Right lobe of liver (tissue), 6 donors: ENCODE results near the gene PTGER1. TPM values are rescaled to one million over a fixed set of nuclear protein-coding genes. Genes with fewer than 3 reads are reported as not detected.

Experiments used
- ATAC-seq, 4 donors: fragments of 200-7000 bp; cut with Tn5 transposase; one replicate each; pipeline ENCODE4 v1.9.1; 2020; ENCODE audit warnings: mild to moderate bottlenecking in 4 of 4, moderate library complexity in 4 of 4
- DNase-seq, 3 donors: peaks; one replicate each; pipeline ENCODE4 v3.0.0-alpha.2; 2020
- H3K27ac ChIP-seq, 3 donors: fragments of 200-600 bp; one replicate each; pipeline ENCODE4 v1.8.0; 2022
- H3K27me3 ChIP-seq, 2 donors: fragments of 200-600 bp; one replicate each; pipeline ENCODE4 v1.8.0; 2022
- H3K36me3 ChIP-seq, 4 donors: fragments of 200-600 bp; sonication (generic) in 1 of 4; one replicate each; pipeline versions ENCODE4 v1.5.1 to v1.8.0; 2017 to 2022; ENCODE audit warnings: control low read depth in 1 of 4
- H3K4me1 ChIP-seq, 4 donors: fragments of 200-600 bp; sonication (generic) in 1 of 4; one replicate each; pipeline versions ENCODE4 v1.5.1 to v1.8.0; 2017 to 2022; ENCODE audit warnings: control low read depth in 1 of 4
- H3K4me3 ChIP-seq, 3 donors: fragments of 200-600 bp; one replicate each; pipeline ENCODE4 v1.8.0; 2022
- H3K9me3 ChIP-seq, 4 donors: fragments of 200-600 bp; sonication (generic) in 1 of 4; one replicate each; pipeline versions ENCODE4 v1.5.1 to v1.8.0; 2017 to 2022; ENCODE audit warnings: control low read depth in 1 of 4
- POLR2A ChIP-seq: fragments of 450-650 bp; IDR thresholded peaks from one replicate; pipeline ENCODE4 v1.6.1; 2017; ENCODE audit warnings: antibody characterized with exemption, mild to moderate bottlenecking
- WGBS: methylation state at CpG from one replicate; pipeline ENCODE4 v1.1.6; 2018; ENCODE audit warnings: low coverage, low lambda C conversion rate; ENCODE audit not compliant: insufficient coverage; ENCODE audit errors: missing lambda C conversion rate; 5-methylcytosine and 5-hydroxymethylcytosine counted together
- intact Hi-C, 2 donors: fragments of 100-400 bp; cut with DNase I; formaldehyde crosslinking; loops; one replicate each; pipeline versions ENCODE4 v1.11.2 to v1.14.1; 2022
- total RNA-seq, 6 experiments: library from RNA; depleted of rRNA in 2 of 6; stranded (reverse); fragments of >200 nt in 2 of 6; fragmentation: NEBNext Ultra II Directional in 3 of 6; extraction: Animal tissue kit (Norgen Biotek cat#: 25700) in 3 of 6; gene quantifications; one replicate each; pipeline versions ENCODE4 v1.1.0 to v1.2.4, GENCODE V29; 2016 to 2023
- TF ChIP-seq, protein P1 (sequence below), 4 donors: fragments of 200-600 bp in 3 of 4; fragments of 450-650 bp in 1 of 4; IDR thresholded peaks; one replicate each; pipeline versions ENCODE4 v1.5.1 to v1.8.0; 2016 to 2022; ENCODE audit warnings: antibody characterized with exemption in 4 of 4, mild to moderate bottlenecking in 2 of 4
- donor health status: DM: no; HTN: yes; CAD: no.
- donor health status: DM: no; HTN: no; CAD: no.
- donor health status: DM: no; HTN: no; CAD: no.
- donor health status: DM: no; HTN: yes; CAD: no.
- donor health status: DM: no; HTN: yes; CAD: no.

Gene PTGER1
- total RNA-seq, 6 experiments from 2014 or later, result 0.16 to 0.32 (median 0.29) TPM; not detected in 2

DNA sequence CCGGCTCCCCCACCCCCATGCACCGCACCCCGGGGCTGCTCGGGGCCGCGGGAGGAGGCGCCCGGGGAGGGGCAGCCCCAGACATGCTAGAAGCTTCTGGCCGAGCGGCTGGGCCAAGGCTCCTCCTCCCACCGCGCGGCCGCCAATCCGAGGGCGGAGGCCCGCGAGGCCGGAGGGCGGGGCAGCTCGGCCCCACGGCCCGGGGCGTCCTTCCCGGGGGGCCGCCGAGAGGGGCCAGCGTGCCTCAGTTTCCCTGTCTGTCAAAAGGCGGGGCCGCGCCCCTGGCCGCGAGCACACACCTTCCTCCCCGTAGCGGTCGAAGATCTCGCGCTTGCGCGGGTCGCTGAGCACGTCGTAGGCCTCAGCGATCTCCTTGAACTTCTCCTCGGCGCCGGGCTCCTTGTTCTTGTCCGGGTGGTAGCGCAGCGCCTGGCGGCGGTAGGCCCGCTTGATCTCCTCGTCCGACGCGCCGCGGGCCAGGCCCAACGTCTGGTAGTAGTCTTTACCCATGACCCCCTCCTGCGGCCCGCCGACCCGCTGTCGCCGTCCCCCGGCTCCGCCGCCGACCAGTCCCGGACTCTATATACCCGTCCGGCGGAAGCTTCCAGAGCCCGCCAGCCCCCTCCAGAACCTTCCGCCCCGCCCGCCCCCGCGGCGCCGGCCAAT, 42.8 kb upstream of the PTGER1 start, which contains the start of gene DNAJB1:
TSS of gene DNAJB1 (minus strand) at position 558 of the 666 bp plus-strand sequence. CDS start at position 510, 48 bp downstream.
- intact Hi-C loops, result no loop called here
- peak within 1 kb of the TSS; percentile 100 for H3K27ac ChIP-seq
- H3K36me3 ChIP-seq, result peaks cover 0 to 27% (median 15%) of the 10 kb centered on the region in 4 donors
- TF ChIP-seq, protein P1, sequence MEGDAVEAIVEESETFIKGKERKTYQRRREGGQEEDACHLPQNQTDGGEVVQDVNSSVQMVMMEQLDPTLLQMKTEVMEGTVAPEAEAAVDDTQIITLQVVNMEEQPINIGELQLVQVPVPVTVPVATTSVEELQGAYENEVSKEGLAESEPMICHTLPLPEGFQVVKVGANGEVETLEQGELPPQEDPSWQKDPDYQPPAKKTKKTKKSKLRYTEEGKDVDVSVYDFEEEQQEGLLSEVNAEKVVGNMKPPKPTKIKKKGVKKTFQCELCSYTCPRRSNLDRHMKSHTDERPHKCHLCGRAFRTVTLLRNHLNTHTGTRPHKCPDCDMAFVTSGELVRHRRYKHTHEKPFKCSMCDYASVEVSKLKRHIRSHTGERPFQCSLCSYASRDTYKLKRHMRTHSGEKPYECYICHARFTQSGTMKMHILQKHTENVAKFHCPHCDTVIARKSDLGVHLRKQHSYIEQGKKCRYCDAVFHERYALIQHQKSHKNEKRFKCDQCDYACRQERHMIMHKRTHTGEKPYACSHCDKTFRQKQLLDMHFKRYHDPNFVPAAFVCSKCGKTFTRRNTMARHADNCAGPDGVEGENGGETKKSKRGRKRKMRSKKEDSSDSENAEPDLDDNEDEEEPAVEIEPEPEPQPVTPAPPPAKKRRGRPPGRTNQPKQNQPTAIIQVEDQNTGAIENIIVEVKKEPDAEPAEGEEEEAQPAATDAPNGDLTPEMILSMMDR (IDR thresholded peaks at IDR 0.05), result no peak
- peak; percentile 99 for TF ChIP-seq POLR2A
- H3K4me1 ChIP-seq, result peaks cover 0 to 55% (median 20%) of the 10 kb centered on the region in 4 donors
- H3K9me3 ChIP-seq, result no peaks in the 10 kb centered on the region
- DNase-seq (peak; percentile 91 to 92 (median 91)), ATAC-seq (peak; percentile 59 to 80 (median 70))
- WGBS, result 0% methylated on average over 10 of the region's 82 CpGs
- peak within 1 kb of the TSS; percentile 73 to 98 (median 86) for H3K4me3 ChIP-seq
- H3K27me3 ChIP-seq, result no peaks in the 10 kb centered on the region

DNA sequence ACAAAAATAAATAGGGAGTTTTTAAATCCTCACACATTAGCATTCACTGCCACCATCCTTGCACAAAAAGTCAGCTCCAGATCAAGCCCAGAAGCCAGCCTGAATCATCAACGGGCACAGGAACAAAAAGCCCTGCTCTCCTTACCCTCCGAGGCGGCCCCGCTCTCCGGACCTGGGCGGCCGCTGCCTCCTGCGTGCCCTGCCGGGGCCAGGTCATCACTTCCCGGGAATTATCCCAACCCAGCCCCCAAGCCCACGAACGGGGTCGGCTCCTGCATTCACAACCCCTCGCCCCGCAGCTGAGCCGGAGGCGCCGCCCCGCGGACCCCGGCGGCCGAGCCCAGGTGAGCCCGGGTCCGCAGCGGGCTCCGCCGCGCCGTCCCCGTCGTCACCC, 42.3 kb upstream of the PTGER1 start:
- H3K9me3 ChIP-seq, result no peaks in the 10 kb centered on the region
- peak overlapping the region; percentile 100 for H3K27ac ChIP-seq
- no peaks in the 10 kb centered on the region for H3K27me3 ChIP-seq
- peak overlapping the region; percentile 73 to 98 (median 86) for H3K4me3 ChIP-seq
- no peak for ATAC-seq
- intact Hi-C loops, result no loop called here
- 1% methylated on average over 19 of the region's 32 CpGs for WGBS
- peaks cover 0 to 60% (median 22%) of the 10 kb centered on the region in 4 donors for H3K4me1 ChIP-seq
- peaks cover 0 to 27% (median 15%) of the 10 kb centered on the region in 4 donors for H3K36me3 ChIP-seq
- TF ChIP-seq, protein P1 (IDR thresholded peaks at IDR 0.05), result no peak
- no peak for TF ChIP-seq POLR2A
- DNase-seq, result no peak

- peak overlapping the region; percentile 73 to 98 (median 86) for H3K4me3 ChIP-seq
- DNase-seq, result peak; percentile 42 to 67 (median 65)
- no peak for ATAC-seq
- TF ChIP-seq, protein P1 (IDR thresholded peaks at IDR 0.05), result no peak
- no peak for TF ChIP-seq POLR2A
- intact Hi-C loops, result no loop called here
- 13% methylated on average over 17 of the region's 22 CpGs for WGBS
- no peaks in the 10 kb centered on the region for H3K9me3 ChIP-seq
- H3K4me1 ChIP-seq, result peaks cover 0 to 66% (median 24%) of the 10 kb centered on the region in 4 donors
- H3K36me3 ChIP-seq, result peaks cover 0 to 27% (median 15%) of the 10 kb centered on the region in 4 donors
- H3K27ac ChIP-seq, result peak overlapping the region; percentile 100
- no peaks in the 10 kb centered on the region for H3K27me3 ChIP-seq
Measured at GRCh38 chr19:14516746-14517438, 41.7 kb upstream of the PTGER1 start.

DNA sequence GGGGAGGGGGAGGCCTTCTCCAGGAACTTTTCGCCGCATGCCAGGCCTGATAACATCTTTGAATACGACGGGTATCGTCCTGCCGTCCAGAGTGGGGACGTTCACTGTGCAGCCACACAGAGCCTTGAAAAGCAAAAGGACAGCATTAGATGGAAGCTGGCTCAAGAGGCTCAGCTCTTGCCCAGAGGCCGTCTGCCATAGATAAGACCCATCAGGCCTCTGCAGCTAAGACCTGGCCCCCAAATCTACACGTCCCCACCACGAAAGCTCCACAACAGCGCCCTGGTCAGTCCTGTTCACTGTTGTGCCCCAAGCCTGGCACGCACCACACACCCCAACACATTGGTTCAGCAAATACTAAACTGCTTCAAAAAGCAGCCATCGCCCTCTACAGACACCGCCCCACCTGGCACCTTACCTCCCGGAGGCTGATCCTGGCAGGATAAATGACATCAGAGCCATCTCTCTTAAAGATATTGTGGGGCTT, 40.9 kb upstream of the PTGER1 start:
- peak overlapping the region; percentile 100 for H3K27ac ChIP-seq
- DNase-seq (peak; percentile 37 to 71 (median 69)), ATAC-seq (no peak)
- H3K4me3 ChIP-seq, result peak overlapping the region; percentile 73 to 98 (median 86)
- 27% methylated on average over 8 of the region's 15 CpGs for WGBS
- no peaks in the 10 kb centered on the region for H3K9me3 ChIP-seq
- H3K4me1 ChIP-seq, result peaks cover 0 to 73% (median 24%) of the 10 kb centered on the region in 4 donors
- TF ChIP-seq, protein P1 (IDR thresholded peaks at IDR 0.05), result peak in 1 of 4 donors; percentile 36
- no peak for TF ChIP-seq POLR2A
- intact Hi-C loops, result no loop called here
- no peaks in the 10 kb centered on the region for H3K27me3 ChIP-seq
- H3K36me3 ChIP-seq, result peaks cover 0 to 27% (median 15%) of the 10 kb centered on the region in 4 donors
